Fibroblast of skin of left quadriceps (primary cell): ENCODE results near the gene PPP2R5D.
"Not testable (repeated sequence)": the region's sequence is repeated elsewhere in the genome, so short reads cannot be mapped to it uniquely, and the experiment has no call there.

Experiments used
- DNase-seq, 2 experiments: peaks; one replicate each; pipeline ENCODE4 v3.0.0-alpha.2; 2013; ENCODE audit warnings: low read depth in 2 of 2

The PPP2R5D gene

DNA sequence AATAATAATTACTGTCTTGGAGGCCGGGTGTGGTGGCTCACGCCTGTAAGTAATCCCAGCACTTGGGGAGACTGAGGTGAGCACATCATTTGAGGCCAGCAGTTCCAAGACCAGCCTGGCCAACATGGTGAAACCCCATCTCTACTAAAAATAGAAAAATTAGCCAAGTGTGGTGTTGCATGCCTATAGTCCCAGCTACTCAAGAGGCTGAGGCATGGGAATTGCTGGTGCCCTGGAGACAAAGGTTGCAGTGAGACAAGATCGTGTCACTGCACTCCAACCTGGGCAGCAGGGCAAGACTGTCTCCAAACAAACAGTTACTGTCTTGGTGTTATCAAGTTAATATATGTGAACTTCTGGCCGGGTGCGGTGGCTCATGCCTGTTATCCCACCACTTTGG, 42.0 kb downstream of the PPP2R5D start:
- no peak for DNase-seq

DNA sequence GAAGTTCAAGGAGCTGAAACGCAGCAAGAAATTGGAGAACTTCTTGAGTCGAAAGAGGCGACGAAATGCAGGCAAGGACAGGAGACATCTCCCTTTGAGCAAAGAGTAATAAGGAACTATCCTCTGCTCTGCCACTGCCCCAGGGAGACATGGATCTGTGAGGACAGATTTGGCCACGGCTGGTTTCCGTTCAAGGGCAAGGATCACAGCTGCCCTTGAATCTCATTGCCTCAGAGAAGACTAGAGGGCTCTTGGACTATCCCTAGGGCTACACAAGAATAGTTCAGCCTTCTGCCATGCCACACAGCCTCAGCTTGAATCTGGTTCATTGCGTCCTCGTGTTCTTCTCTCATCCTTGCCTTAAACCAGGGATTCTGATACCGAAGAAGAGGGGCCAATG, 44.8 kb downstream of the PPP2R5D start:
- DNase-seq: no peak

DNA sequence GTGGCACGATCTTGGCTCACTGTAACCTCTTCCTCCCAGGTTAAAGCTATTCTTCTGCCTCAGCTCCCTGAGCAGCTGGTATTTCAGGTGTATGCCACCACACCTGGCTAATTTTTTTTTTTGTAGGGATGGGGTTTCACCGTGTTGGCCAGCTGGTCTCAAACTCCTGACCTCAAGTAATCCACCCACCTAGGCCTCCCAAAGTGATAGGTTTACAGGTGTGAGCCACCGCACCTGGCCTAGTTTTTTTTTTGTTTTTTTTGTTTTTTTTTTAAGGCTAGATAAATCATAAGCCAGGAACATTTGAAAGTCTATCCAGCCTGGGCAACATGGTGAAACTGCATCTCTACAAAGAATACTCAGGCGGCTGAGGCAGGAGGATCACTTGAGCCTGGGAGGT, 48.0 kb downstream of the PPP2R5D start:
- DNase-seq: no peak

- DNase-seq: no peak
Measured at GRCh38 chr6:43033496-43034189, 49.3 kb downstream of the PPP2R5D start.

DNA sequence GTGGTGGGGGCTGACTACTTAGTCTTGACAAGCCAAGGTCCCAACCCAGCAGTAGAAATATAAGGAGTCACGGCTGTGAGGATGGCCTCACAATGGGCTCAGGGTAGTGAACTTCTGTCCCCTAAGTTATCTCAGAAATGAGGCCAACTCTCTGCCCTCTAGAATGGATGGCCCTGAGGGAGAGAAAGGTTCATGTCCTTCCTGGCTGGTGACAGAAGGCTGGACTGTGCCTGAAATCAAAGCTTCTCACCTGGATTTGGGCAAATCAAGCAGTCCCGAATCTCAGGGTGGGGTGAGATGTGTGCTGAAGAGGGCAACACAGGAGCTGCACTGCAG, 49.8 kb downstream of the PPP2R5D start:
- DNase-seq: no peak

GRCh38 chr6:43035495-43036194, 51.3 kb downstream of the PPP2R5D start:
- DNase-seq: no peak

DNA sequence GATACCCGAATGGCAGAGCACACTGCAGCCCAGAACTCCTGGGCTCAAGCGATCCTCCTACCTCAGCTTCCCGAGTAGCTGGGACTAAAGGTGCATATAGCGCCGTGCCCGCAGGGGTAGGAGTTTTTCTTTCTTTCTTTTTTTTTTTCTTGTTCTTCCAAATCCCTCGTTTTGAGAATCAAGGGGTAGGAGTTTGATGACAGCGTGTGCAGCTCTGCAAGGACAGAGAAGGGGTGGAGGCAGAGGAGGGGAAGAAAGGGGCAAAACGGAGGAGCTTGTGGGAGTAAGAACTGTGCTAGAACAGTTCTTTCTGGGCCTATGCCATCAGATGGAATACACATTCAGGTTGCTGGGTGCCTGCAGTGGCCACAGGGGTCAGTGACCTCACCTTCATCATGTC, 52.3 kb downstream of the PPP2R5D start:
- no peak for DNase-seq

GRCh38 chr6:43037197-43037596, 52.8 kb downstream of the PPP2R5D start:
- no peak for DNase-seq

- DNase-seq: no peak
Measured at GRCh38 chr6:43037706-43038105, 53.3 kb downstream of the PPP2R5D start.

DNA sequence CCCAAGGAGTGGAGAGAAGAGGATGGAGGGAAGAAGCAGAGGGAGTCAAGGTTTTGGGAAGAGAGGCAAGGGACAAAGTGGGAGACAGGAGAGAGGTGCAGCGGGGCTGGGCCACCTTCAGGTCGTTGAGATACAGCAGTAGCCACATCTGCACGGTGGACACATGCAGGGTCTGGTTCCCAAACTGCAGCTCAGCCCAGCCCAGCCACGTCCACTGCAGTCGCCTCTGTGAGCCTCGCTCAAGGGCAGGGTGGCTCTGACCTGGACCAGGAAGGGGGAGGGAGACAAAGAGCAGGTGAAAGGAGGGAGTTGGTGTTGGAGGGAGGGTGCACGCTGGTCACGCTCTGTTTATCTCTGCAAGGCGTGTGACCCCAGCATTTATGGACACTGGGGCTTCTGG, 54.4 kb downstream of the PPP2R5D start:
- DNase-seq: no peak

- DNase-seq: no peak
Measured at GRCh38 chr6:43040542-43041257, 56.3 kb downstream of the PPP2R5D start.

GRCh38 chr6:43041475-43041874, 57.1 kb downstream of the PPP2R5D start:
- DNase-seq: not testable (repeated sequence)

GRCh38 chr6:43043310-43043709, 58.9 kb downstream of the PPP2R5D start:
- DNase-seq: no peak

DNA sequence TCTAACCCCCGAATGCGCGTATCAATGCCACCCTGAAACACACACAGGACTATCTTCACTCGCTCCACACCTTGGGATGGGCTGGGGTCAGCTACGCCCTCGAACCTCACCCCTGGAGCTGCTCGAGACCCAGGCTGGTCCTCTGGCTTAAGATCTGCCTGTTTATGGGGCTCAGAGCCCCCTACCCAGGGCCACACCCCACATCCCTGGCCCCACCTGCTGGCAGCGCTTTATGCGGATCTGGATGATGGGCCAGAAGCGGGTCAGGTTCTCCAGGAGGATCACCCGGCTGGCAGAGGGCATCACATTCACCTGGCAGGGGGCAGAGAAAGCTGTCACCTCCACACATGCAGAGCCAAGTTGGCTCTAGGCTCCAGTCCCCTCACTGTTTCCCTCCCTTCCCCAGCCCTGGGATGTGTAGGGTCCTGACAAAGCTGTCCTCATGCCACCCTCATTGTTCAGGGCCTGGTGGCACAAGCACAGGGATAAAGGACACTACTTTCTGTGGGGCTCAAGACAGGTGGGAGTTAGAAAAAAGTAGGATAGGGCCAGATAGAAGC, 61.1 kb downstream of the PPP2R5D start:
- no peak for DNase-seq

DNA sequence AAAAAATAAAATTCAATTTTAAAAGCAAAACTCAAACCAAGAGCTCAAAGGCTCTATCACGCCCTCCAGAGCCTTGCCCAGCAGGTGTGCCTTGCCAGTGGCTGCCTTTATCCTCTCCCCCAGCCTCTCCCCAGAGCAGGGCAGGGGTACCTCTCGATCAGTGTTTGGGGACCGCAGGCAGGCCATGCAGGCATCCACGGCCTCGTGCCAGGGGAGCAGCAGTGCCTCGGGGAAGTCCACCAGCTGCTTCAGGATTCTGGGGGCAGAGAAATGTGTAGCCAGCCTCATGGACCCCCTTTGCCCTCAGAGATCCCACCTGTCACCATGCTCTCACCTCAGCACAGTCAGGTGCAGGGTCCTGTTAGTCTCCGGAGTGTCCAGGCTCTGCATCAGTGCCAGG, 63.6 kb downstream of the PPP2R5D start:
- no peak for DNase-seq

GRCh38 chr6:43050981-43051380, 66.6 kb downstream of the PPP2R5D start:
- no peak for DNase-seq

DNA sequence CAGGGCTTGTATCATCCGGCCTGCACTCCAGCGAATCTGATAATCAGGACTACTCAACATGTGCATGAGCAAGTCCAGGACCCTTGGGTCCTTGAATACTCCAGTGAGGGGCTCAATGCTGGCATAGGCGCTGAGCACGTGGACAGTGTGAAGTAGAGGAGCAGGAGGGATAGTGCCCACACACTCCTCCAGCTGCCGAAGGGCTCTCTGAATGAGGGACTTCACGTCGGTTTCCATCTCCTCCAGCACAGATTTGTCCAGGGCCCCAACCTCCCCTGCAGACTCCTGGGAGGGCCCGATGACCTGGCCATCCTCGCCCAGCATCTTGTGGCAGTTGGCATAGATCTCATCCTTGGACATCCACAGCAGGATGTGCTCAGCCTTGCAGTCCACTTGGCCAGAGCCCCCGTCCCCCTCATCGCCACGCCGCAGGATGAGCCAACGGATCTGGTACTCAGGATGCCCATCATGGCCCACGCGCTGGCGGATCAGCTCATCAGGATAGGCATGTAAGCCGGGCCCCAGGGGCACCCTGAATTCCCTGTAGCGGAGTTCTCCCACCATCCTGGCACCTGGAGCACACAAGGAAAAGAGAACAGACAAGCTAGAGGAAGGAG, 68.0 kb downstream of the PPP2R5D start:
- no peak for DNase-seq

- DNase-seq: no peak
Measured at GRCh38 chr6:43052842-43053544, 68.6 kb downstream of the PPP2R5D start.

- peak; percentile 91 for DNase-seq
Measured at GRCh38 chr6:43053545-43054205, 69.3 kb downstream of the PPP2R5D start, which contains the start of gene CUL7. Gene CUL7, minus strand, starts transcription at chr6:43053851. Its CDS starts 1,063 bp downstream, at chr6:43052788.

DNA sequence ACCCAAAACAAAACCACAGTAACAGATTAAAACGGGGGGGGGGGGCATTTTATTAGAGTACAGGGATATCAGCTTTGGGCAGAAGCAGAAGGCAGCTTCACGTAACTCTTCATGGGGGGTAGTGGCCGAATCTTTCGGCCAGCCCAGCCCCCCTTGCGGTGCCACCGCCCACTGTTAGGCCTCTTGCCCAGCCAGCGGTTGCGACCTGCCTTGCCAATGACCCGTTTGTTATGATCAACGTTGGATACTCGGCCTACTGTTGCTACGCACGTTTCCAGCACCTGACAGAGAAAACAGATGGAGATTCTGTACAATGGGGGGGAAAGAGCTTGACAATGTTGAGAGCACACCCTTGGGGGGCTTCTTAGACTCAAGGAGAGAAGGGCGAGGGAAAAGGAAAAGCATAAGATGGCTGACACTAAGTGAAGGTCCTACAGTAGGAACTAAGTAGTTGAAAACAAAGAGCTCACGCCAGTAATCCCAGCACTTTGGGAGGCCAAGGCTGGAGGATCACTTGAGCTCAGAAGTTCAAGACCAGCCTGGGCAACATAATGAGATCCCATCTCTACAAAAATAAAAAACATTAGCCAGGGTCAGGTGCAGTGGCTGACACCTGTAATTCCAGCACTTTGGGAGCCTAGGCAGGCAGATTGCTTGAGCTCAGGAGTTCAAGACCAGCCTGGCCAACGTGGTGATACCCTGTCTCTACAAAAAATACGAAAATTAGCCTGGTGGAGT, 70.0 kb downstream of the PPP2R5D start:
- DNase-seq: no peak
